A673 (cell line): ENCODE results near the gene SYT14.

Experiments
- EZH2 ChIP-seq: fragments of 200-600 bp; sonication (generic); IDR thresholded peaks from 2 replicates; pipeline ENCODE4 v1.6.1; 2017; ENCODE audit warnings: borderline replicate concordance, low read depth, mild to moderate bottlenecking, mixed read lengths, antibody characterized with exemption, low read length; ENCODE audit not compliant: poor library complexity, severe bottlenecking
- TF ChIP-seq, protein P1 (sequence below): fragments of 300-800, 200-600 bp; sonication (generic); conservative IDR thresholded peaks from 2 replicates; pipeline ENCODE4 v1.5.1; 2017; ENCODE audit warnings: low read depth, mild to moderate bottlenecking, antibody characterized with exemption, low read length, moderate library complexity, mixed read lengths

DNA sequence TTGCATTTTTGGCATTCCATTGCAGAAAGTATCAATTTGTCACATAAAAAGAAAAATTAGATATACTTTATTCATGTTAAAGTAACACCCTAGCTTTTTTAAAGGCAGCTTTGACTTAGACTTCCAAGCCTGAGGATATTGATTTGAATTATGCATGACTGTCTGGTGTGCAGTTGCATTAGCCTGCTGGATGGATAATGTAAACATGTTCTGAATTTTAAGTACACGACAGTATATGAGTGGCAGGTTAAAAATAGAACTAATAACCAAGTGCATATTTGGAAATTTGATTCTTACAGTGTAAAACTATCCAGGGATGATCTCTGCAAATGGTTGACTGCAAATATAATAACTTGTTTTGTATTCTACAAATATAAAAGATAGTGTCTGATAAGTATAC lies 124.0 kb downstream of the SYT14 start:
- TF ChIP-seq, protein P1, sequence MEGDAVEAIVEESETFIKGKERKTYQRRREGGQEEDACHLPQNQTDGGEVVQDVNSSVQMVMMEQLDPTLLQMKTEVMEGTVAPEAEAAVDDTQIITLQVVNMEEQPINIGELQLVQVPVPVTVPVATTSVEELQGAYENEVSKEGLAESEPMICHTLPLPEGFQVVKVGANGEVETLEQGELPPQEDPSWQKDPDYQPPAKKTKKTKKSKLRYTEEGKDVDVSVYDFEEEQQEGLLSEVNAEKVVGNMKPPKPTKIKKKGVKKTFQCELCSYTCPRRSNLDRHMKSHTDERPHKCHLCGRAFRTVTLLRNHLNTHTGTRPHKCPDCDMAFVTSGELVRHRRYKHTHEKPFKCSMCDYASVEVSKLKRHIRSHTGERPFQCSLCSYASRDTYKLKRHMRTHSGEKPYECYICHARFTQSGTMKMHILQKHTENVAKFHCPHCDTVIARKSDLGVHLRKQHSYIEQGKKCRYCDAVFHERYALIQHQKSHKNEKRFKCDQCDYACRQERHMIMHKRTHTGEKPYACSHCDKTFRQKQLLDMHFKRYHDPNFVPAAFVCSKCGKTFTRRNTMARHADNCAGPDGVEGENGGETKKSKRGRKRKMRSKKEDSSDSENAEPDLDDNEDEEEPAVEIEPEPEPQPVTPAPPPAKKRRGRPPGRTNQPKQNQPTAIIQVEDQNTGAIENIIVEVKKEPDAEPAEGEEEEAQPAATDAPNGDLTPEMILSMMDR = no peak
- TF ChIP-seq EZH2 = no peak
